Measurements from ENCODE around the gene ETFDH.

The ETFDH gene

GRCh38 chr4:158669310-158669709 is 2.8 kb upstream of the ETFDH start:
- H3K4me3 ChIP-seq (ENCODE audit: low read length, poor library complexity, severe bottlenecking): peak overlapping the region; percentile 88
- H4K20me1 ChIP-seq (ENCODE audit: insufficient read depth, low read length, poor library complexity, severe bottlenecking): peaks cover 41% of the 10 kb centered on the region
- H3K9me2 ChIP-seq (replicated peaks; ENCODE audit: low read depth, low read length): no peaks in the 10 kb centered on the region
- H3K9ac ChIP-seq (ENCODE audit: low read depth, low read length, poor library complexity, severe bottlenecking): peak overlapping the region; percentile 9
- TF ChIP-seq, protein P1, sequence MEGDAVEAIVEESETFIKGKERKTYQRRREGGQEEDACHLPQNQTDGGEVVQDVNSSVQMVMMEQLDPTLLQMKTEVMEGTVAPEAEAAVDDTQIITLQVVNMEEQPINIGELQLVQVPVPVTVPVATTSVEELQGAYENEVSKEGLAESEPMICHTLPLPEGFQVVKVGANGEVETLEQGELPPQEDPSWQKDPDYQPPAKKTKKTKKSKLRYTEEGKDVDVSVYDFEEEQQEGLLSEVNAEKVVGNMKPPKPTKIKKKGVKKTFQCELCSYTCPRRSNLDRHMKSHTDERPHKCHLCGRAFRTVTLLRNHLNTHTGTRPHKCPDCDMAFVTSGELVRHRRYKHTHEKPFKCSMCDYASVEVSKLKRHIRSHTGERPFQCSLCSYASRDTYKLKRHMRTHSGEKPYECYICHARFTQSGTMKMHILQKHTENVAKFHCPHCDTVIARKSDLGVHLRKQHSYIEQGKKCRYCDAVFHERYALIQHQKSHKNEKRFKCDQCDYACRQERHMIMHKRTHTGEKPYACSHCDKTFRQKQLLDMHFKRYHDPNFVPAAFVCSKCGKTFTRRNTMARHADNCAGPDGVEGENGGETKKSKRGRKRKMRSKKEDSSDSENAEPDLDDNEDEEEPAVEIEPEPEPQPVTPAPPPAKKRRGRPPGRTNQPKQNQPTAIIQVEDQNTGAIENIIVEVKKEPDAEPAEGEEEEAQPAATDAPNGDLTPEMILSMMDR (conservative IDR thresholded peaks at IDR 0.05; ENCODE audit: low read length): no peak
- TF ChIP-seq EZH2phosphoT487 (IDR thresholded peaks at IDR 0.05; ENCODE audit: borderline replicate concordance): no peak
- H2AFZ ChIP-seq (ENCODE audit: low read length): no peak overlapping the region
- H3K36me3 ChIP-seq (ENCODE audit: insufficient read depth, low read length): 0 out of 2 replicates have a peak, but pooled peaks cover 5% of the 10 kb centered on the region
- no peaks in the 10 kb centered on the region for H3K9me3 ChIP-seq (ENCODE audit: insufficient read depth, low read depth, low read length)
- peaks cover 54% of the 10 kb centered on the region for H3K79me2 ChIP-seq (ENCODE audit: insufficient read depth, low read length)
- H3F3A ChIP-seq (ENCODE audit: low read depth): no peaks in the 10 kb centered on the region; the same call in 1 of the 2 replicates
- peak overlapping the region; percentile 93 for H3K4me2 ChIP-seq (ENCODE audit: low read depth, low read length, poor library complexity, severe bottlenecking)
- peaks cover 39% of the 10 kb centered on the region for H3K4me1 ChIP-seq (ENCODE audit: insufficient read depth, low read length, poor library complexity, severe bottlenecking)
- no peaks in the 10 kb centered on the region for H3K27me3 ChIP-seq (ENCODE audit: insufficient read depth, low read length, poor library complexity, severe bottlenecking)

DNA sequence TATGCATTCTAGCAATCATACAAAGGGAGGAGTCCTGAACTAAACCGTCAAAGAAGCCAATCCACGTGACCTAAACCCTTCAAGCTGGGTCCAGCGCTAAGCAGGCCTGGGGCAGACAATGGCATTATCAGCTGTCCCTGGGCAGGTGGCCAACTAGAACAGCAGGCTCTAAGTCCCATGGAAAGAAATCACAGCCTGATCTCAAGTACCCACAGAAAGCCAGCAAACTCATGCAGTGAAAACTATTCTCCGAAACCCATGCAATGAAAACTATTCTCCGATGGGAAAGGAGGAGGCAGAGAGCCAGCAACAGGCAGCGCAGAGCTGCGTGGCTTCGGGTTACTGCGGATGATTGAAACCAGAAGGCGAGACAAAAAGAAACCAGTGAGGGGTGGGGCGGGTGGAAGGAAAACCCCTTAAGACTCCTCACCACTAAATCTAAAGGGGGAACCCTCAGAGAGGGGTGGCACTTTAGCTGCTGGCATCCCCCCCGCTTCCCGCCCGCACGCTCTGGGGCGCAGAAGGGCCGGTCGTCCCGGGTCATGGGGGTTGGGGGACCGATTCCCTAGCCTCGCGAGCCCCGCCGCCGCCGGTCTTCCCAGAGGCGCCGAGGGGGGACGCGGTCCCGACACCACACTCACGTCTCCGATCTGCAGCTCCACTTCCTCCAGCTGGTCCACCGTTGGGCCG is 976 bp upstream of the ETFDH start:
- TF ChIP-seq EZH2phosphoT487 (IDR thresholded peaks at IDR 0.05; ENCODE audit: borderline replicate concordance): no peak
- TF ChIP-seq, protein P1 (conservative IDR thresholded peaks at IDR 0.05; ENCODE audit: low read length): no peak
- Histone ChIP-seq H3K4me3 (ENCODE audit: low read length, poor library complexity, severe bottlenecking) (peak overlapping the region; percentile 88), H3K79me2 (ENCODE audit: insufficient read depth, low read length) (peaks cover 54% of the 10 kb centered on the region), H2AFZ (ENCODE audit: low read length) (peak overlapping the region; percentile 91), H4K20me1 (ENCODE audit: insufficient read depth, low read length, poor library complexity, severe bottlenecking) (peaks cover 41% of the 10 kb centered on the region), H3K9ac (ENCODE audit: low read depth, low read length, poor library complexity, severe bottlenecking) (peak overlapping the region; percentile 92), H3K9me3 (ENCODE audit: insufficient read depth, low read depth, low read length) (no peaks in the 10 kb centered on the region), H3F3A (ENCODE audit: low read depth) (no peaks in the 10 kb centered on the region; the same call in 1 of the 2 replicates), H3K4me1 (ENCODE audit: insufficient read depth, low read length, poor library complexity, severe bottlenecking) (peaks cover 39% of the 10 kb centered on the region), H3K27me3 (ENCODE audit: insufficient read depth, low read length, poor library complexity, severe bottlenecking) (no peaks in the 10 kb centered on the region), H3K9me2 (replicated peaks; ENCODE audit: low read depth, low read length) (no peaks in the 10 kb centered on the region), H3K4me2 (ENCODE audit: low read depth, low read length, poor library complexity, severe bottlenecking) (peak overlapping the region; percentile 93), H3K36me3 (ENCODE audit: insufficient read depth, low read length) (no peaks in the 10 kb centered on the region)

- Histone ChIP-seq H3K4me3 (ENCODE audit: low read length, poor library complexity, severe bottlenecking) (peak within 1 kb of the TSS; percentile 88), H2AFZ (ENCODE audit: low read length) (peak within 1 kb of the TSS; percentile 98), H3F3A (ENCODE audit: low read depth) (no peaks in the 10 kb centered on the region; the same call in 1 of the 2 replicates), H3K9me3 (ENCODE audit: insufficient read depth, low read depth, low read length) (no peaks in the 10 kb centered on the region), H4K20me1 (ENCODE audit: insufficient read depth, low read length, poor library complexity, severe bottlenecking) (peaks cover 40% of the 10 kb centered on the region), H3K9ac (ENCODE audit: low read depth, low read length, poor library complexity, severe bottlenecking) (peak within 1 kb of the TSS; percentile 92), H3K4me1 (ENCODE audit: insufficient read depth, low read length, poor library complexity, severe bottlenecking) (peaks cover 39% of the 10 kb centered on the region), H3K27me3 (ENCODE audit: insufficient read depth, low read length, poor library complexity, severe bottlenecking) (no peaks in the 10 kb centered on the region), H3K4me2 (ENCODE audit: low read depth, low read length, poor library complexity, severe bottlenecking) (peak within 1 kb of the TSS; percentile 93), H3K36me3 (ENCODE audit: insufficient read depth, low read length) (no peaks in the 10 kb centered on the region), H3K79me2 (ENCODE audit: insufficient read depth, low read length) (peaks cover 50% of the 10 kb centered on the region), H3K9me2 (replicated peaks; ENCODE audit: low read depth, low read length) (no peaks in the 10 kb centered on the region)
- no peak for TF ChIP-seq EZH2phosphoT487 (IDR thresholded peaks at IDR 0.05; ENCODE audit: borderline replicate concordance)
- TF ChIP-seq, protein P1 (conservative IDR thresholded peaks at IDR 0.05; ENCODE audit: low read length): no peak
Measured at GRCh38 chr4:158671665-158671914, 506 bp upstream of the ETFDH start, which contains the start of gene C4orf46. Gene C4orf46 (minus strand): TSS chr4:158671887. CDS start chr4:158671801, 86 bp downstream.

Data from Loucy (cell line).